Mesendoderm (in vitro differentiated cells): Measurements from ENCODE around the gene MSI1.

ENCODE experiments used
- DNase-seq: peaks from one replicate; pipeline ENCODE4 v3.0.0; 2013
- H2AK5ac ChIP-seq: 2 replicates; pipeline ENCODE4 v1.6.1; 2013; ENCODE audit warnings: low read length, inconsistent platforms
- H2BK120ac ChIP-seq: 2 replicates; pipeline ENCODE4 v1.6.1; 2013; ENCODE audit warnings: low read depth, mild to moderate bottlenecking, low read length, moderate library complexity, mixed read lengths
- H2BK15ac ChIP-seq: replicated peaks from 2 replicates; pipeline ENCODE4 v1.6.1; 2013; ENCODE audit warnings: low read depth, mild to moderate bottlenecking, moderate library complexity
- H2BK5ac ChIP-seq: 2 replicates; pipeline ENCODE4 v1.6.1; 2013; ENCODE audit warnings: low read length, inconsistent platforms
- H3K18ac ChIP-seq: 2 replicates; pipeline ENCODE4 v1.6.1; 2013; ENCODE audit warnings: mild to moderate bottlenecking, low read length, mixed read lengths
- H3K23ac ChIP-seq: one replicate; pipeline ENCODE4 v1.6.1; 2013; ENCODE audit warnings: low read length
- H3K27ac ChIP-seq: 2 replicates; pipeline ENCODE4 v1.5.1; 2013; ENCODE audit warnings: low read depth, mild to moderate bottlenecking, inconsistent platforms, low read length, moderate library complexity
- H3K27me3 ChIP-seq: 2 replicates; pipeline ENCODE4 v1.6.1; 2013; ENCODE audit warnings: low read length, control low read depth, mild to moderate bottlenecking, inconsistent platforms; ENCODE audit not compliant: insufficient read depth, poor library complexity
- H3K36me3 ChIP-seq: 2 replicates; pipeline ENCODE4 v1.6.1; 2013; ENCODE audit warnings: low read length, inconsistent platforms; ENCODE audit not compliant: control insufficient read depth, insufficient read depth
- H3K4ac ChIP-seq: one replicate; pipeline ENCODE4 v1.6.1; 2013; ENCODE audit warnings: low read depth, mild to moderate bottlenecking, low read length, moderate library complexity
- H3K4me1 ChIP-seq: 2 replicates; pipeline ENCODE4 v1.6.1; 2013; ENCODE audit warnings: low read depth, low read length, inconsistent platforms; ENCODE audit not compliant: control insufficient read depth
- H3K4me2 ChIP-seq: 2 replicates; pipeline ENCODE4 v1.6.1; 2013; ENCODE audit warnings: low read length
- H3K4me3 ChIP-seq: 2 replicates; pipeline ENCODE4 v1.5.1; 2013; ENCODE audit warnings: mild to moderate bottlenecking, low read length
- H3K56ac ChIP-seq: one replicate; pipeline ENCODE4 v1.6.1; 2013; ENCODE audit warnings: low read length
- H3K79me1 ChIP-seq: 2 replicates; pipeline ENCODE4 v1.6.1; 2013; ENCODE audit warnings: low read length, inconsistent platforms
- H3K79me2 ChIP-seq: 2 replicates; pipeline ENCODE4 v1.6.1; 2013; ENCODE audit warnings: mild to moderate bottlenecking, low read length; ENCODE audit not compliant: control insufficient read depth, insufficient read depth
- H3K9ac ChIP-seq: 2 replicates; pipeline ENCODE4 v1.6.1; 2013; ENCODE audit warnings: low read length, inconsistent platforms
- H4K5ac ChIP-seq: one replicate; pipeline ENCODE4 v1.6.1; 2013; ENCODE audit warnings: low read length
- H4K8ac ChIP-seq: one replicate; pipeline ENCODE4 v1.6.1; 2013; ENCODE audit warnings: low read depth, mild to moderate bottlenecking, control low read depth, low read length, moderate library complexity
- WGBS: extraction: QIAGEN DNeasy Blood & Tissue Kit; methylation state at CpG from one replicate; pipeline ENCODE4 v1.1.7; 2013; ENCODE audit warnings: low lambda C conversion rate, missing lambda C conversion rate; ENCODE audit not compliant: insufficient coverage; ENCODE audit errors: extremely low coverage; 5-methylcytosine and 5-hydroxymethylcytosine counted together

The MSI1 gene

GRCh38 chr12:120366845-120367232 is 2.1 kb downstream of the MSI1 start:
- H3K4me1 ChIP-seq: peaks cover 21% of the 10 kb centered on the region
- H3K36me3 ChIP-seq: peaks cover 2% of the 10 kb centered on the region
- H2BK5ac ChIP-seq: no peak overlapping the region
- H4K5ac ChIP-seq: no peak overlapping the region
- no peak overlapping the region for H3K4me3 ChIP-seq
- peaks cover 12% of the 10 kb centered on the region for H3K79me2 ChIP-seq
- H2BK120ac ChIP-seq: no peak overlapping the region
- WGBS: no CpG with 5 or more reads among the region's 7 CpGs
- H3K4me2 ChIP-seq: peak overlapping the region; percentile 72
- H3K4ac ChIP-seq: no peak overlapping the region
- H3K23ac ChIP-seq: no peak overlapping the region
- peak overlapping the region; percentile 10 for H3K18ac ChIP-seq
- H2BK15ac ChIP-seq: no peak overlapping the region
- DNase-seq: no peak
- no peak overlapping the region for H3K27ac ChIP-seq
- H3K79me1 ChIP-seq: peaks cover 6% of the 10 kb centered on the region
- H3K27me3 ChIP-seq: no peaks in the 10 kb centered on the region
- H2AK5ac ChIP-seq: no peak overlapping the region
- H3K56ac ChIP-seq: peak overlapping the region; percentile 49
- H3K9ac ChIP-seq: peak overlapping the region; percentile 81
- no peak overlapping the region for H4K8ac ChIP-seq

- H3K9ac ChIP-seq: peak overlapping the region; percentile 81
- H2BK5ac ChIP-seq: no peak overlapping the region
- DNase-seq: no peak
- H4K5ac ChIP-seq: no peak overlapping the region
- H3K4me3 ChIP-seq: no peak overlapping the region
- H3K23ac ChIP-seq: no peak overlapping the region
- no peak overlapping the region for H4K8ac ChIP-seq
- H3K4me2 ChIP-seq: no peak overlapping the region
- H2BK15ac ChIP-seq: no peak overlapping the region
- H3K79me1 ChIP-seq: peaks cover 6% of the 10 kb centered on the region
- no peak overlapping the region for H3K4ac ChIP-seq
- H2AK5ac ChIP-seq: no peak overlapping the region
- WGBS: no CpG with 5 or more reads among the region's 7 CpGs
- H3K27ac ChIP-seq: no peak overlapping the region
- peaks cover 2% of the 10 kb centered on the region for H3K36me3 ChIP-seq
- no peak overlapping the region for H2BK120ac ChIP-seq
- peaks cover 21% of the 10 kb centered on the region for H3K4me1 ChIP-seq
- no peaks in the 10 kb centered on the region for H3K27me3 ChIP-seq
- peak overlapping the region; percentile 27 for H3K56ac ChIP-seq
- H3K79me2 ChIP-seq: peaks cover 12% of the 10 kb centered on the region
- H3K18ac ChIP-seq: no peak overlapping the region
Observed at GRCh38 chr12:120366341-120366705, 2.6 kb downstream of the MSI1 start.

GRCh38 chr12:120365675-120366340 is 3.2 kb downstream of the MSI1 start:
- peaks cover 6% of the 10 kb centered on the region for H3K79me1 ChIP-seq
- peaks cover 12% of the 10 kb centered on the region for H3K79me2 ChIP-seq
- H3K4me2 ChIP-seq: no peak overlapping the region
- H3K4ac ChIP-seq: no peak overlapping the region
- no peak overlapping the region for H2BK5ac ChIP-seq
- H3K4me3 ChIP-seq: no peak overlapping the region
- peak overlapping the region; percentile 27 for H3K56ac ChIP-seq
- no peak overlapping the region for H3K18ac ChIP-seq
- no peak overlapping the region for H4K8ac ChIP-seq
- H3K4me1 ChIP-seq: peaks cover 20% of the 10 kb centered on the region
- H2BK120ac ChIP-seq: no peak overlapping the region
- no peak overlapping the region for H4K5ac ChIP-seq
- DNase-seq: no peak
- no peak overlapping the region for H2AK5ac ChIP-seq
- no peak overlapping the region for H3K9ac ChIP-seq
- no peak overlapping the region for H3K23ac ChIP-seq
- H2BK15ac ChIP-seq: no peak overlapping the region
- H3K36me3 ChIP-seq: peaks cover 2% of the 10 kb centered on the region
- no peaks in the 10 kb centered on the region for H3K27me3 ChIP-seq
- no peak overlapping the region for H3K27ac ChIP-seq
- no CpG with 5 or more reads among the region's 13 CpGs for WGBS

- no peak overlapping the region for H4K8ac ChIP-seq
- H3K23ac ChIP-seq: no peak overlapping the region
- no peaks in the 10 kb centered on the region for H3K27me3 ChIP-seq
- no CpG with 5 or more reads among the region's 6 CpGs for WGBS
- H3K36me3 ChIP-seq: peaks cover 2% of the 10 kb centered on the region
- no peak overlapping the region for H3K27ac ChIP-seq
- H2BK15ac ChIP-seq: no peak overlapping the region
- H3K56ac ChIP-seq: no peak overlapping the region
- H3K4ac ChIP-seq: no peak overlapping the region
- peaks cover 13% of the 10 kb centered on the region for H3K4me1 ChIP-seq
- H2AK5ac ChIP-seq: no peak overlapping the region
- H2BK120ac ChIP-seq: no peak overlapping the region
- H3K9ac ChIP-seq: no peak overlapping the region
- H3K4me3 ChIP-seq: no peak overlapping the region
- no peak for DNase-seq
- H4K5ac ChIP-seq: no peak overlapping the region
- H3K79me2 ChIP-seq: peaks cover 12% of the 10 kb centered on the region
- H3K79me1 ChIP-seq: peaks cover 9% of the 10 kb centered on the region
- no peak overlapping the region for H2BK5ac ChIP-seq
- H3K4me2 ChIP-seq: no peak overlapping the region
- H3K18ac ChIP-seq: no peak overlapping the region
Observed at GRCh38 chr12:120364487-120364886, 4.5 kb downstream of the MSI1 start.

- Histone ChIP-seq H3K4me2 (no peak overlapping the region), H3K9ac (no peak overlapping the region), H3K79me1 (peaks cover 10% of the 10 kb centered on the region), H3K4ac (no peak overlapping the region), H3K27me3 (no peaks in the 10 kb centered on the region), H3K23ac (no peak overlapping the region), H3K4me1 (peaks cover 19% of the 10 kb centered on the region), H3K27ac (no peak overlapping the region), H2BK15ac (no peak overlapping the region), H3K4me3 (no peak overlapping the region), H2AK5ac (no peak overlapping the region), H3K56ac (no peak overlapping the region), H3K36me3 (peaks cover 3% of the 10 kb centered on the region), H3K18ac (no peak overlapping the region), H4K8ac (no peak overlapping the region), H2BK120ac (no peak overlapping the region), H3K79me2 (peaks cover 12% of the 10 kb centered on the region), H2BK5ac (no peak overlapping the region), H4K5ac (no peak overlapping the region)
- peak; percentile 59 for DNase-seq
- WGBS: no CpG with 5 or more reads among the region's 9 CpGs
Observed at GRCh38 chr12:120363274-120363855, 5.6 kb downstream of the MSI1 start.
